CD4-positive, alpha-beta T cell treated with Interleukin-4 for 4 hours (primary cell): ENCODE measurements around the gene OR10A5.
"Not testable (repeated sequence)": the region's sequence is repeated elsewhere in the genome, so short reads cannot be mapped to it uniquely, and the experiment has no call there.

ENCODE experiments used
- DNase-seq: peaks from one replicate; pipeline ENCODE4 v3.0.0-alpha.2; 2020

Gene OR10A5

GRCh38 chr11:6876325-6876724, 30.8 kb downstream of the OR10A5 start, which contains the start of gene OR10A4:
Gene OR10A4 (plus strand): TSS chr11:6876625. CDS start chr11:6876648, 23 bp downstream.
- DNase-seq: no peak

GRCh38 chr11:6876914-6877313, 31.4 kb downstream of the OR10A5 start:
- DNase-seq: no peak

- no peak for DNase-seq
These were observed 37.3 kb downstream of the OR10A5 start for GRCh38 chr11:6882751-6883150.

GRCh38 chr11:6887711-6888110, 42.2 kb downstream of the OR10A5 start:
- DNase-seq: not testable (repeated sequence)

- DNase-seq: no peak
These were observed 43.3 kb downstream of the OR10A5 start for GRCh38 chr11:6888830-6889229.

GRCh38 chr11:6889835-6890234, 44.4 kb downstream of the OR10A5 start:
- no peak for DNase-seq

- no peak for DNase-seq
These were observed 46.9 kb downstream of the OR10A5 start, which contains the start of gene OR2D2 for GRCh38 chr11:6892400-6892799. Gene OR2D2 (minus strand): TSS chr11:6892500. CDS start chr11:6892500, 0 bp downstream.

- DNase-seq: no peak
These were observed 48.6 kb downstream of the OR10A5 start for GRCh38 chr11:6894097-6894496.

GRCh38 chr11:6895010-6895409, 49.5 kb downstream of the OR10A5 start:
- DNase-seq: no peak
